KG1 (cell line): ENCODE measurements around the gene CSMD2.

Experiments used
- DNase-seq: peaks from one replicate; lab custom pipeline; 2025; lab: John Stamatoyannopoulos, UW

CSMD2 gene

DNA sequence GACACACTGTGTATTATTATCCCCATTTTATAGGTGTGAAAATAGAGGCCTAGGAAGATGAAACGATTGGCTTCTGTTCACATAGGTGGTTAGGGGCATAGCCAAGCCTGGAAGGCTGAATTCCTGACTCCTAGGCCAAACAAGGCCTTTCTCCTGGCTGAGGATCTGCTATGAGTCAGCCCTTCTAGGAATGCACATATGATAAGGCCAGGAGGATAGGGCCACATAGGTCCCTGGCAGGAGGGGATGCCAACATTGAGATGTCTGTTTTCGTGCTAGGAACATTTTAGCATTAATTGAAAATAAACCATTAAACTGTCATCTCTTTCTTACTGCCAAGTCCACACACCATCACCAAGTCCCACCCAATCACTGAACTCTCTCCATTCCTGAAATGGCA is 9.2 kb downstream of the CSMD2 start:
- DNase-seq, result no peak

- no peak for DNase-seq
Observed at GRCh38 chr1:34153246-34153645, 11.8 kb downstream of the CSMD2 start.

DNA sequence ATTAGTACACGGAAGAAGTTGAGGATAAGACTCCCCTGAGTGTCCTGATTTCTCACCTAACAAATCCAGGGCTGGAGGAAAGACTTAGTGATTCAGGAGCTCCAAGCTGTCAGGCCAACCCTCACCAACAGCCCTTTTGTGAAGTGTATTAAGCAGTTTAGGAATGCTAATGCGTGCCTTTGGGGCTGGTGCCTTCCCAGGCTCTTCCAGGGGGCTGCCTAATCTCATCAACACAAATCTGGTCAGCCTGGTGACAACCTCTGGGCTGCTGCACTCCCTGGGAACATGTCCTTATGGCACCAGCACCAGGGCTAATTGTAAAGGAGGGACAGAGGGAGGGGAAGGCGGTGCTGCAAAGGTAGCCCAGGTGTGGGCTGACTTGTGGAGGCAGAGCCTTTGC is 15.5 kb downstream of the CSMD2 start:
- no peak for DNase-seq

- no peak for DNase-seq
Observed at GRCh38 chr1:34147301-34147700, 17.7 kb downstream of the CSMD2 start.

- DNase-seq, result no peak
Observed at GRCh38 chr1:34144766-34145165, 20.3 kb downstream of the CSMD2 start.

GRCh38 chr1:34143975-34144374 is 21.1 kb downstream of the CSMD2 start:
- DNase-seq, result no peak

- no peak for DNase-seq
Observed at GRCh38 chr1:34140011-34140676, 24.9 kb downstream of the CSMD2 start.

DNA sequence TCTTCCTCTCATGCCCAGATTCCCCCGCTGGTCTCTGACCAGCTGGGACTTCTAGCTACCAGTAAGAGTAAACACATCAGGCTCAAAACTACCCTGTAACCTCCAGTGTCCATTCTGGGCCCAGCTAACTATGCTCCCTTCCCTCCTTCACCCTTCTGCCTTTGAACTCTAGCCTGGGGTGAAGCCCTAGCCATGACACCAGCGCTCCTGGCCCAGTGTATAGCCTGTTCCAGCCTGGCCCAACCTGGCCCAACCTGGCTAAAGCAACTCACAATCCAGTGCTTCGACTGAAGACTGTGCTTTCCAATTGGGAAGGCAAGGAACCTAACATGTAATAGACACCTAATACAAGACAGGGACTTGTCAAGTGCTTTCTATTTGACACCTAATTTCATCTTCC is 27.6 kb downstream of the CSMD2 start:
- DNase-seq, result no peak

DNA sequence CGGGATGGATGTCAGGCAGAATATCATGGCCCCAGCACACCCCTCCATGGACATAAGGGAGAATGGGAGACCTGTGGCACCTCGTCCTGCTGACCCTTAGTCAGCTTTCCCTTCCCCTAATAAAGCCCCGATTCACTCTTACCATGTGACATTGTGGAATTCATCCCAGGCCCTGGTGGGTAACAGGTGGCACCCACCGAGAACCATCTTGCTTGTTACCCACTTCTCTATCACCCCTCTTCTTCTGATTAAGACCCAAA is 32.9 kb downstream of the CSMD2 start:
- no peak for DNase-seq

DNA sequence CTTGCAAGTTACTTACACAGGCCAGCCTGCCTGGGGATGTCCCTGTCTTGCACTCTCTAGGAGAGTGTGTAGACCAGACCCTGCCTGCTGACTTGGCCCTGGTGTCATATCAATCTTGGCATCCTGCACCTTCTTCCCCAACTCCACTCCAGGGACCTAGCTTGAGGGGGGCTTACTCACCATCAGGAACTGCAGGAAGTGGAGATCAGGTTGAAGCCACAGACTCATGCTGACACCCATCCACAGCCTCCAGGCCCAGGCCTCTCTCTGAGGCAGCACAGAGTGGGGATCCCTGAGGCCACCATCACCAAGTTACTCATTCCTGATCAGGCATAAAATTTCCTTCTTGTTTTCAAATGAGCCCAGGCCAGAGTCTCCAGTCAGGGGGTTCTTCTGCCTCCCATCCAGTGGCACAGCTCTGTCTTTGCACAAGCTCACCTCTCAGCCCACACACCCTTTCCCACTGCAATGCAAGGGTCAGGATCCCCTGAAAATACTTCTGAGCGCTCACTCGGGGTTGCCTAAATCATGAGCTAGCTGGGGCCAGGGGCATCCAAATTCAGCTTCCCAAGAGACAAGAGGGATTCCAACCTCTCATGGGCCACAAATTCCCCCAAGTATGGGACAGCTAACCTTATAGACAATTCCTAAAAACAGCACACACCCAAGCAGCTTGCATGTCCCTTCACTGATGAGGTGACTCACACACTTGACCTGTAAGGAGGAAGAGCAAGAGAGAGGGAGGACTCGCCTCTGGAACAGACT is 33.5 kb downstream of the CSMD2 start:
- DNase-seq, result no peak

DNA sequence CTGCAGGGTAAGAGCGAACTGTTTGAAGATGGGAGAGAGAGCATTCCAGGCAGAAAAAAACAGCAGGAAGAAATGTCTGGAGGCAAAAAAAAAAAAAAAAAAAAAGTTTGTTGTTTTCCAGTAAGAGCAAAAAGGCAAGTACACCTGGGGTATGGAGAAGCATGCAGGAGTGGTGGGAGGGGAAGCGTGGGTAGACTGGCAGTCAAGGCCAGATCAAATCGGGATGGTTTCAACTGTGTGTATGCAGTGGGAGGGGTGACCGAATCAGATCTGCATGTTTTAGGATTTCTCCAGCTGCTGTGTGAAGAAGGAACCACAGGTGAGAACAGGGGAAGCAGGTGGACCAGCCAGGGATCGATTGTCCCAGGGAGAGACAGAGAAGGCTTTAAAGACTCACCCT is 34.7 kb downstream of the CSMD2 start:
- DNase-seq, result no peak

GRCh38 chr1:34129630-34130029 is 35.4 kb downstream of the CSMD2 start:
- no peak for DNase-seq

GRCh38 chr1:34128186-34128889 is 36.7 kb downstream of the CSMD2 start:
- DNase-seq, result no peak

GRCh38 chr1:34127006-34128000 is 37.7 kb downstream of the CSMD2 start:
- DNase-seq, result no peak

DNA sequence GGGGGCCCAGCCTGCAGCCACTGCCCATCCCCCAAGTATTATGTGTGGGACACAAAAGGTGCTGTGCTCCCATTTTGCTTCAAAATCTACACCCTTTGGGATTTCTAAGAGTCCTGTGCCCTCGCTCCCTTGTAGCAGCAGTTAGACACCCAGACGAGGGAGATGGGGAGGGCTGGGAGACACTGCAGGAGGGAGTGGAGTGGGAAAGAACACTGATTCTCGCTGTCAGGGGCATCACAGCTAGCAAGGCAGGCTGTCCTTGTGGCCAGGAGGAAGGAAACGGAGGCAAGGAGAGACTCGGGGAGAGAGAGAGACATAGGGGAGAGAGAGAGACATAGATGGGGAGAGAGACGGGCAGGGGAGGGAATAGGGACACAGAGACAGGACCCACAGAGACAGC is 38.5 kb downstream of the CSMD2 start:
- no peak for DNase-seq

GRCh38 chr1:34125721-34126380 is 39.2 kb downstream of the CSMD2 start:
- no peak for DNase-seq

DNA sequence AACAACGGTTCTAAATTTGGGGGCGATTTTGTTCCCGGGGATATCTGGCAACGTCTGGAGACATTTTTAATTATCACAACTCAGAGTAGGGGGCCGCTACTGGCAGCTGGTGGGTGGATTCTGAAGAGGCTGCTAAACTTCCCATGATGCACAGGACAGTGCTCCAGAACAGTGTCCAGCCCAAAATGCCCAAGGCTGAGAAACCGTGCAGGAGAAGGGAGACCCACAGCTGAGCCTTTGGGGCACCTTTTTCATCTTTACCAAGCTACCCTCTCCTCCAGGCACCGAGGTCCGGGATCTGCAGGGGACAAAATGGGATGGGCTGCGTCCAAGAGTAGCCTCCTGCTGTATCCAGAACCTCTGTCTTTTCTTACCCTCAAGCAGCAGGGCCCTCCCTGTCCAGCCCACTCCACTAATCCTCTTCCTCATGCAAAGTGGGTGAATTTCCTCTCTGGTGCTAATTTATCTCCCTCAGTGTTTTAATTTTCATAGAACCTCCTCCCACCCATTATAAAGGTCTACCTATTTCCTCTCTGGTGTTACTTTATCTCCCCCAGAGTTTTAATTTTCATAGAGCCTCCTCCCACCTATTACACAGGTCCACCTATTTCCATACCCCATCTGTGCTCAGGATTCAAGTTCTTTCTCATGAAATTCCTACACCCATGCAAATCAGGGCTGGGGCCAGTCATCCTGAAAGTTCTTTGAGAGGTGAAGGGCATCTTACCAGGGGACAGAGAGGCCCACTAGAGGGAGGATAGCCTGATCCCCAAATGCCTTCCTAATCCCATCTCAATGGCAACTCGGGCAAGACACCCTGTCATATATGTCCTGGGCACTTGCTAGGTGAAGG is 42.7 kb downstream of the CSMD2 start:
- no peak for DNase-seq

DNA sequence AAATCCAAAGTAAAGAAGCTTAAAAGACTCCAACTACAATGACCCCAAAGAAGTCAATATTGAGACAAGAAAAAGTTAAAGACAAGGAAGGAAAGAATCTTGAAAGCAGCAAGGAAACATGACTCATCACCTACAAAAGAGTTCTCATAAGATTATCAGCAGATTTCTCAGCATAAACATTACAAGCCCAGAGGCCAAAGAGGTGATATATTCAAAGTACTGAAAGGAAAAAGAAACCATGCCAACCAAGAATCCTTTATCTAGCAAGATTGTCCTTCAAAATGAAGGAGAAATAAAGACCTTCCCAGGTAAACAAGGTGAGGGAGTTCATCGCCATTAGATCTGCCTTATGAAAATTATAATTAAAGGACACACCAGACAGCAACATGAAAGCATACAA is 49.8 kb downstream of the CSMD2 start:
- DNase-seq, result no peak

GRCh38 chr1:34113887-34114286 is 51.1 kb downstream of the CSMD2 start:
- no peak for DNase-seq

DNA sequence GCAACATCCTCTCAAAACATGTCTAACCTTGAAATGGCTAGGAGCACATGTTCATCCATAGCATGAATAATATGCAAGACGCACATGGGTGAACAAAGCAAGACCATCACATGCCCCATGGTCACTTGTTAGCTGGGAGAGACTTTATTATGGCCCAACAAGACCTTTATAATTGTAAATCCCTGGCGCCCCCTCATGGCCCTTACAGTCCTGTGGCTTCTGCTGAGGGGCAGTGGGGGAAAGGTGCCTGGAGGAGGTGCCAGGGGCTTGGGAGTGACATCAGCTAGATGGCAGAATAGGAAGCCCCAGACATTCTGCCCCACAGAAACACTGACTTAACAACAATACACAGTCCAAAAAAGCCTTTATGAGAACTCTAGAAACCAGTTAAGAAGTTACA is 51.7 kb downstream of the CSMD2 start:
- no peak for DNase-seq

DNA sequence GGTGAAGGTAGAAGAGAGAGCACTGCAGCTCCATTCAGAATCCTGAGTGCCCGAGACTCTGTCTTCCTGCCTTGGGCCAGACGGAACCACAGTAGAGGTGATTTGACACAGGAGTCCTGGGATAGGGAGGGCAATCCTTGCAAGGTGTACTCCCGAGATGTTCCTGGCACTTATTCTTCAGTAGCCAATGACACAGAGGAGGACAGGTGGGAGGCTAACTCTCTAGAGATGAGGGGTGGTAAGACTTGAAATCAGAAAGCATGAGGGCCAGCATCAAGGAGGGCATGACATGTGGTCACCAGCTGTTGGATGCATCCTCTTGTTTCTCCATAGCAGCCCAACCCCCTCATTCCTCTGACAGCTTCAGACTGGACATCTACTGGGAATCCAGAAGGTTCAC is 56.3 kb downstream of the CSMD2 start:
- no peak for DNase-seq
